Cardiac muscle cell (in vitro differentiated cells and primary cell): Measurements from ENCODE around the gene HSPB6. TPM values are rescaled to one million over a fixed set of nuclear protein-coding genes. Genes with fewer than 3 reads are reported as not detected.

Experiments
- DNase-seq, 2 donors: peaks; one replicate each; pipeline versions ENCODE4 v3.0.0 to v3.0.0-alpha.2; 2010 to 2017; ENCODE audit warnings: low read depth in 1 of 2, low spot score in 1 of 2
- H3K27ac ChIP-seq: fragments of 200-600 bp; sonication (generic); 2 replicates; pipeline ENCODE4 v1.5.1; 2016
- H3K27me3 ChIP-seq: fragments of 200-600 bp; sonication (generic); 2 replicates; pipeline ENCODE4 v1.6.0; 2016; ENCODE audit warnings: control low read depth
- H3K36me3 ChIP-seq: fragments of 200-600 bp; sonication (generic); 2 replicates; pipeline ENCODE4 v1.5.1; 2016; ENCODE audit warnings: control low read depth
- H3K4me1 ChIP-seq: fragments of 200-600 bp; sonication (generic); 2 replicates; pipeline ENCODE4 v1.8.1; 2017; ENCODE audit warnings: low read depth, mild to moderate bottlenecking, mixed run types
- H3K4me3 ChIP-seq: fragments of 200-600 bp; sonication (generic); 2 replicates; pipeline ENCODE4 v1.5.1; 2016; ENCODE audit warnings: mild to moderate bottlenecking
- H3K9me3 ChIP-seq: fragments of 200-600 bp; sonication (generic); 2 replicates; pipeline ENCODE4 v1.5.1; 2017; ENCODE audit warnings: low read depth, mild to moderate bottlenecking, control low read depth
- CTCF ChIP-seq: IDR thresholded peaks from 2 replicates; pipeline ENCODE4 v1.5.1; 2012; ENCODE audit warnings: low read depth, mild to moderate bottlenecking, low read length
- polyA plus RNA-seq: library from polyadenylated mRNA; unstranded; fragments of >200 nt; fragmentation: Nextera tagmentation; extraction: Ambion mirVana; gene quantifications from 2 replicates; pipeline ENCODE4 v1.2.1, GENCODE V29; 2016
- total RNA-seq: library from RNA; depleted of rRNA; stranded (reverse); fragments of >200 nt; gene quantifications from 2 replicates; pipeline ENCODE4 v1.2.3, GENCODE V29; 2016

Gene HSPB6
- total and polyA plus RNA-seq, 2 experiments from 2014 or later, result 0.51 to 2.6 TPM

DNA sequence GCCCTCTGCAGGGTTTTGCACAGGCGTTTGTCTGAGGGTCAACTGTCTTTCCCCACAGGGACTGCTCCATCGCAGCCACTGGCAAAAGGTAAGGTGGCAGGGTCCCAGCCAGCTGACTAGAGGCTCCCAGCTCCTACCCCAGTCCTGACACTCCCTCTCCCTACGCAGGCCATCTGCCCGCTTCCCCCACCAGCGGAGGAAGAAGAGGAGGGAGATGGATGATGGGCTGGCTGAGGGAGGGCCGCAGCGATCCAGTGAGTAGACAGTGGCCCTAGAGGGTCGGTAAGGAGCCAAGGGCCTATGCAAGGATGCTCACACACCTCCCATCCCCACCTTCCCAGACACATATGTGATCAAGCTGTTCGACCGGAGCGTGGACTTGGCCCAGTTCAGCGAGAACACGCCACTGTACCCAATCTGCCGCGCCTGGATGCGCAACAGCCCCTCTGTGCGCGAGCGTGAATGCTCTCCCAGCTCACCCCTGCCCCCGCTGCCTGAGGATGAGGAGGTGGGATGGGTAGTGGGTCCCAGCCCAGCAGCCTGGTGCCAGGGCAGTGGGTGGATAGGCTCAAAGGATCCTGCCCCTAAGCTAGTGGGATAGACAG is 4.0 kb downstream of the HSPB6 start:
- Histone ChIP-seq H3K4me1 (peaks cover 14% of the 10 kb centered on the region), H3K27me3 (no peaks in the 10 kb centered on the region), H3K27ac (no peak overlapping the region), H3K4me3 (no peak overlapping the region), H3K9me3 (no peaks in the 10 kb centered on the region), H3K36me3 (no peaks in the 10 kb centered on the region)
- no peak for TF ChIP-seq CTCF
- DNase-seq, result no peak

- TF ChIP-seq CTCF, result no peak
- no peak overlapping the region for H3K27ac ChIP-seq
- H3K36me3 ChIP-seq, result no peaks in the 10 kb centered on the region
- H3K4me3 ChIP-seq, result no peak overlapping the region
- no peaks in the 10 kb centered on the region for H3K9me3 ChIP-seq
- no peak for DNase-seq
- H3K4me1 ChIP-seq, result peaks cover 10% of the 10 kb centered on the region
- H3K27me3 ChIP-seq, result no peaks in the 10 kb centered on the region
Measured at GRCh38 chr19:35751839-35752745, 4.7 kb downstream of the HSPB6 start.

GRCh38 chr19:35750167-35750566 is 6.7 kb downstream of the HSPB6 start:
- DNase-seq, result no peak

GRCh38 chr19:35748106-35749020 is 8.5 kb downstream of the HSPB6 start, which contains the start of gene LIN37:
TSS of gene LIN37 (plus strand) at chr19:35748576. CDS start at chr19:35748725, 149 bp downstream.
- Histone ChIP-seq H3K36me3 (no peaks in the 10 kb centered on the region), H3K4me3 (peak within 1 kb of the TSS; percentile 75), H3K9me3 (no peaks in the 10 kb centered on the region), H3K27ac (no peak within 1 kb of the TSS), H3K27me3 (no peaks in the 10 kb centered on the region), H3K4me1 (no peaks in the 10 kb centered on the region)
- TF ChIP-seq CTCF, result no peak
- DNase-seq, result peak; percentile 99 to 100

More at GRCh38 chr19:35750167-35750566, 6.7 kb downstream of the HSPB6 start:
- no peaks in the 10 kb centered on the region for H3K9me3 ChIP-seq
- no peaks in the 10 kb centered on the region for H3K27me3 ChIP-seq
- TF ChIP-seq CTCF, result no peak
- H3K4me1 ChIP-seq, result no peaks in the 10 kb centered on the region
- no peak overlapping the region for H3K4me3 ChIP-seq
- no peak overlapping the region for H3K27ac ChIP-seq
- no peaks in the 10 kb centered on the region for H3K36me3 ChIP-seq

DNA sequence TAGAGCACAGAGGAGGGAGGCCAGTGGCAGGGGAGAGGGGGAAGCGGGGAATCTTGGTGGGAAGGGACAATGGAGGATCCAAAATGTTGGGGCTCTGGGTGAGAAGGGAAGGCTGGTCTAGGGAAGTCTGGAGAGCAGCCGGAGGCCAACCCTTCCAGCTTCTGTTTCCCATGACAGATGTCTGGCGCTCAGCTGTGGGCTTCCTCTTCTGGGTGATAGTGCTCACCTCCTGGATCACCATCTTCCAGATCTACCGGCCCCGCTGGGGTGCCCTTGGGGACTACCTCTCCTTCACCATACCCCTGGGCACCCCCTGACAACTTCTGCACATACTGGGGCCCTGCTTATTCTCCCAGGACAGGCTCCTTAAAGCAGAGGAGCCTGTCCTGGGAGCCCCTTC is 10.3 kb downstream of the HSPB6 start:
- Histone ChIP-seq H3K36me3 (no peaks in the 10 kb centered on the region), H3K27me3 (no peaks in the 10 kb centered on the region), H3K27ac (peak overlapping the region; percentile 45), H3K4me3 (peak overlapping the region; percentile 76), H3K9me3 (no peaks in the 10 kb centered on the region), H3K4me1 (no peaks in the 10 kb centered on the region)
- DNase-seq, result no peak
- no peak for TF ChIP-seq CTCF
